B cell (primary cell): Measurements from ENCODE around the gene TDRD15. TPM values are rescaled to one million over a fixed set of nuclear protein-coding genes. Genes with fewer than 3 reads are reported as not detected.

ENCODE experiments used
- ATAC-seq: fragments of 200-7000 bp; cut with Tn5 transposase; one replicate; pipeline ENCODE4 v1.10.0; 2021; ENCODE audit warnings: low read depth, mild to moderate bottlenecking, moderate number of reproducible peaks, moderate library complexity
- CTCF ChIA-PET: fragments of 350-600 bp; sonication (Branson Sonifier 250); formaldehyde crosslinking; loops from one replicate; lab custom pipeline; 2021; ENCODE audit warnings: antibody characterized with exemption, inconsistent platforms; lab: Charles Lee
- POLR2A ChIA-PET: fragments of 350-600 bp; sonication (Branson Sonifier 250); formaldehyde crosslinking; loops from one replicate; lab custom pipeline; 2021; ENCODE audit warnings: antibody characterized with exemption; lab: Charles Lee
- DNase-seq: peaks from one replicate; pipeline ENCODE4 v3.0.0; 2013
- H2AFZ ChIP-seq: 2 replicates; pipeline ENCODE4 v1.6.1; 2012; ENCODE audit warnings: mild to moderate bottlenecking, low read depth, low read length; ENCODE audit not compliant: insufficient read depth, poor library complexity, severe bottlenecking
- H3K27ac ChIP-seq, 2 donors: 1 replicate in 1 of 2; 2 replicates in 1 of 2; pipeline ENCODE4 v1.5.1; 2012 to 2013; ENCODE audit warnings: low read length in 2 of 2, mild to moderate bottlenecking in 2 of 2, moderate library complexity in 1 of 2
- H3K27me3 ChIP-seq, 4 experiments: fragments of 200-600 bp in 1 of 4; sonication (generic) in 1 of 4; replicated peaks in 1 of 4; 1 replicate in 2 of 4; 2 replicates in 2 of 4; pipeline versions ENCODE4 v1.6.1 to v1.7.0; 2013 to 2016; ENCODE audit warnings: low read length in 3 of 4, mild to moderate bottlenecking in 2 of 4, mixed read lengths in 1 of 4, moderate library complexity in 1 of 4; ENCODE audit not compliant: insufficient read depth in 4 of 4, control insufficient read depth in 3 of 4; ENCODE audit errors: control extremely low read depth in 1 of 4
- H3K36me3 ChIP-seq, 2 experiments: replicated peaks in 1 of 2; 1 replicate in 1 of 2; 2 replicates in 1 of 2; pipeline versions ENCODE4 v1.6.1 to v1.7.1; 2013; ENCODE audit warnings: low read length in 1 of 2; ENCODE audit not compliant: insufficient read depth in 2 of 2, control insufficient read depth in 1 of 2; ENCODE audit errors: control extremely low read depth in 1 of 2, extremely low read depth in 1 of 2
- H3K4me1 ChIP-seq, 2 donors: fragments of 200-600 bp in 1 of 2; sonication (generic) in 1 of 2; 1 replicate in 1 of 2; 2 replicates in 1 of 2; pipeline versions ENCODE4 v1.5.1 to v1.6.1; 2013 to 2017; ENCODE audit warnings: low read length in 2 of 2; ENCODE audit not compliant: control insufficient read depth in 2 of 2, insufficient read depth in 2 of 2
- H3K4me2 ChIP-seq: replicated peaks from 2 replicates; pipeline ENCODE3; 2012; ENCODE audit warnings: mild to moderate bottlenecking, low read depth, low read length; ENCODE audit not compliant: poor library complexity, severe bottlenecking
- H3K4me3 ChIP-seq, 5 experiments: fragments of 200-600 bp in 1 of 5; sonication (generic) in 1 of 5; 1 replicate in 3 of 5; 2 replicates in 2 of 5; pipeline versions ENCODE4 v1.5.1 to v1.7.0; 2011 to 2016; ENCODE audit warnings: low read length in 4 of 5, mild to moderate bottlenecking in 4 of 5, low read depth in 2 of 5, control low read depth in 1 of 5, moderate library complexity in 1 of 5; ENCODE audit not compliant: insufficient read depth in 1 of 5; ENCODE audit errors: control extremely low read depth in 1 of 5, extremely low read depth in 1 of 5
- H3K79me2 ChIP-seq: fragments of 200-600 bp; sonication (generic); one replicate; pipeline ENCODE4 v1.6.0; 2016; ENCODE audit warnings: low read length; ENCODE audit not compliant: control insufficient read depth, insufficient read depth
- H3K9ac ChIP-seq: fragments of 200-600 bp; sonication (generic); 2 replicates; pipeline ENCODE4 v1.6.1; 2017; ENCODE audit warnings: mild to moderate bottlenecking, low read length, moderate library complexity
- H3K9me3 ChIP-seq, 3 donors: one replicate each; pipeline versions ENCODE4 v1.6.1 to v1.7.1; 2013; ENCODE audit warnings: low read length in 2 of 3; ENCODE audit not compliant: control insufficient read depth in 2 of 3, insufficient read depth in 1 of 3; ENCODE audit errors: control extremely low read depth in 1 of 3
- H4K20me1 ChIP-seq: 2 replicates; pipeline ENCODE4 v1.6.0; 2012; ENCODE audit warnings: mild to moderate bottlenecking, low read length; ENCODE audit not compliant: insufficient read depth, control insufficient read depth, poor library complexity, severe bottlenecking
- H3K27ac Mint-ChIP-seq: one replicate; pipeline ENCODE4 v1.8.0; 2021; ENCODE audit warnings: mixed read lengths
- H3K27me3 Mint-ChIP-seq: one replicate; pipeline ENCODE4 v1.8.0; 2021; ENCODE audit warnings: mixed read lengths
- H3K4me1 Mint-ChIP-seq: one replicate; pipeline ENCODE4 v1.8.0; 2021; ENCODE audit warnings: mixed read lengths
- H3K4me3 Mint-ChIP-seq: one replicate; pipeline ENCODE4 v1.8.0; 2021; ENCODE audit warnings: mixed read lengths
- H3K9me3 Mint-ChIP-seq: one replicate; pipeline ENCODE4 v1.8.0; 2022; ENCODE audit warnings: mixed read lengths; ENCODE audit not compliant: insufficient read depth
- EZH2 ChIP-seq: IDR thresholded peaks from 2 replicates; pipeline ENCODE4 v1.6.1; 2012; ENCODE audit warnings: borderline replicate concordance, low read depth, mild to moderate bottlenecking, moderate library complexity, low read length; ENCODE audit not compliant: insufficient read depth, poor library complexity, severe bottlenecking
- WGBS: methylation state at CpG from one replicate; pipeline ENCODE4 v1.1.5; 2013; ENCODE audit warnings: missing lambda C conversion rate; ENCODE audit not compliant: insufficient coverage; 5-methylcytosine and 5-hydroxymethylcytosine counted together
- intact Hi-C: fragments of 100-400 bp; cut with micrococcal nuclease; formaldehyde crosslinking; loops from one replicate; pipeline ENCODE4 v1.10.0; 2022
- polyA plus RNA-seq: library from polyadenylated mRNA; depleted of rRNA; stranded (reverse); fragments of >200 nt; gene quantifications from 2 replicates; pipeline ENCODE4 v1.2.3, GENCODE V29; 2012
- total RNA-seq, 2 donors: library from RNA; stranded (reverse); fragments of 120-200 nt in 1 of 2; gene quantifications; 1 replicate in 1 of 2; 2 replicates in 1 of 2; pipeline versions ENCODE4 v1.2.3 to v1.2.4, GENCODE V29; 2013 to 2022
- TF ChIP-seq, protein P1 (sequence below): fragments of 200-600 bp; IDR thresholded peaks from one replicate; pipeline ENCODE4 v1.8.0; 2022; ENCODE audit warnings: antibody characterized with exemption, mild to moderate bottlenecking

The TDRD15 gene
- total and polyA plus RNA-seq, 2 donors (not counting 1 experiment from before 2014, with no cell fraction given), result 0.04 to 1.1 TPM

DNA sequence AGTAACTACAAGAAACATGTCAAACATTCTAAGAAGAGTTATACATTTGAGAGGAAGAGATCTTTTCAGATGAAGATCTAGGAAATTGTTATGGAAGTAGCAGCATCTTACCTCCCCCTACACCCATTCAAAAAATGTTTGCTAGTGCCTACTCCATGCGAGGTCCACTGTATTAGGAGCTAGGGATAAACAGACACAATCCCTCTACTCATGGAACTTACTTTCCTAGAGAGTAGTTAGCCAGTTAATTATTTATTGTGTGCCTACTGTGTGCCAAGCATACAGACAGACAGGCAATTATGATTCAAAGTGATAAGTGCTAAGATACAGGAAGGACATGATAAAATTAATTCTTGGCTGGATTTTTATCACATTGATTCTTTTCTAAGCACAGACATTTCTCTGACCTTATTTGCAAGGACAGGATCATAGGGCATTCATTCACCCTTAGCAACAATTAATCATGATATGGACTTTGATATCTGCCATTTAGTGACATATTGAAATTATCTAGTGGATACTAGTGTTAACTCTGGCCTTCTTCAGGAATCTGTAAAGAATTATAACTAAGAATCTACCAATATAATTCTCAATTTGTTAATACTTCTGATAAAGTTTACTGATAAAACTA lies 19.6 kb upstream of the TDRD15 start:
- no peak overlapping the region for H3K27ac Mint-ChIP-seq
- H3K27me3 Mint-ChIP-seq, result peaks cover 5% of the 10 kb centered on the region
- H3K9me3 ChIP-seq, result peaks cover 0 to 3% (median 0%) of the 10 kb centered on the region in 3 donors
- no peak for DNase-seq
- no peaks in the 10 kb centered on the region for H3K9me3 Mint-ChIP-seq
- H3K36me3 ChIP-seq, result no peaks in the 10 kb centered on the region
- intact Hi-C loops, result no loop called here
- POLR2A ChIA-PET, result no interaction called here
- H3K9ac ChIP-seq, result no peak overlapping the region
- ATAC-seq, result no peak
- no peak overlapping the region for H3K4me3 Mint-ChIP-seq
- CTCF ChIA-PET, result no interaction called here
- H3K4me1 Mint-ChIP-seq, result peaks cover 6% of the 10 kb centered on the region
- no peaks in the 10 kb centered on the region for H3K79me2 ChIP-seq
- TF ChIP-seq EZH2, result no peak
- TF ChIP-seq, protein P1, sequence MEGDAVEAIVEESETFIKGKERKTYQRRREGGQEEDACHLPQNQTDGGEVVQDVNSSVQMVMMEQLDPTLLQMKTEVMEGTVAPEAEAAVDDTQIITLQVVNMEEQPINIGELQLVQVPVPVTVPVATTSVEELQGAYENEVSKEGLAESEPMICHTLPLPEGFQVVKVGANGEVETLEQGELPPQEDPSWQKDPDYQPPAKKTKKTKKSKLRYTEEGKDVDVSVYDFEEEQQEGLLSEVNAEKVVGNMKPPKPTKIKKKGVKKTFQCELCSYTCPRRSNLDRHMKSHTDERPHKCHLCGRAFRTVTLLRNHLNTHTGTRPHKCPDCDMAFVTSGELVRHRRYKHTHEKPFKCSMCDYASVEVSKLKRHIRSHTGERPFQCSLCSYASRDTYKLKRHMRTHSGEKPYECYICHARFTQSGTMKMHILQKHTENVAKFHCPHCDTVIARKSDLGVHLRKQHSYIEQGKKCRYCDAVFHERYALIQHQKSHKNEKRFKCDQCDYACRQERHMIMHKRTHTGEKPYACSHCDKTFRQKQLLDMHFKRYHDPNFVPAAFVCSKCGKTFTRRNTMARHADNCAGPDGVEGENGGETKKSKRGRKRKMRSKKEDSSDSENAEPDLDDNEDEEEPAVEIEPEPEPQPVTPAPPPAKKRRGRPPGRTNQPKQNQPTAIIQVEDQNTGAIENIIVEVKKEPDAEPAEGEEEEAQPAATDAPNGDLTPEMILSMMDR, result no peak
- WGBS, result no CpG with 5 or more reads among the region's 1 CpG
- H2AFZ ChIP-seq, result no peak overlapping the region
- no peak overlapping the region for H3K4me3 ChIP-seq
- H4K20me1 ChIP-seq, result no peaks in the 10 kb centered on the region
- no peak overlapping the region for H3K27ac ChIP-seq
- H3K4me1 ChIP-seq, result no peaks in the 10 kb centered on the region
- H3K27me3 ChIP-seq, result peaks cover 0 to 4% (median 0%) of the 10 kb centered on the region in 4 experiments
- H3K4me2 ChIP-seq, result no peak overlapping the region

DNA sequence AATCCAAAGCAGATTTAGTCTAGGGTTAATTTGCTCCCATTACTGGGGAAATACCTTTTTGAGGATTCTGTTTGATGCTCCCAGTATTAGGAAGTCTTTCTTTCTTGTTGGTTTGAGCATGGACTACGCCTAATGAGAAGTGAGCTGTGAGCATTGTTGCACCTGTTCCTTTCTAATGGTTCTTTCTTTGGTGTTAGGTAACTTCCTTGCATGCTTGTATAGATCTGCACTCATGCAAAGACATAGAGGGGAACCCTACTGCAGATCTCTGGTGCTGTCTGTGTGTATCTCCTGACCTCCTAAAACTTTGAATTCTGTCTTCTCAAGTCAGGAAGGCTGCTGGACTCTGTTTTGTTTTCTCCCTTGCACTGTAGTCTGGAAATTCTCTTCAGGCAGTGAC lies 12.8 kb upstream of the TDRD15 start:
- DNase-seq, result no peak
- intact Hi-C loops, result no loop called here
- H3K9me3 Mint-ChIP-seq, result no peaks in the 10 kb centered on the region
- 70% methylated on average over 1 of the region's 1 CpG for WGBS
- no peak for ATAC-seq
- Histone ChIP-seq H3K9ac (no peak overlapping the region), H3K36me3 (no peaks in the 10 kb centered on the region), H3K9me3 (no peaks in the 10 kb centered on the region), H4K20me1 (no peaks in the 10 kb centered on the region), H2AFZ (no peak overlapping the region), H3K27me3 (no peaks in the 10 kb centered on the region), H3K27ac (no peak overlapping the region), H3K4me3 (no peak overlapping the region), H3K79me2 (no peaks in the 10 kb centered on the region), H3K4me2 (no peak overlapping the region), H3K4me1 (no peaks in the 10 kb centered on the region)
- no peak overlapping the region for H3K4me3 Mint-ChIP-seq
- TF ChIP-seq, protein P1, result no peak
- no peak for TF ChIP-seq EZH2
- ChIA-PET POLR2A (no interaction called here), CTCF (no interaction called here)
- H3K4me1 Mint-ChIP-seq, result peaks cover 4% of the 10 kb centered on the region
- H3K27ac Mint-ChIP-seq, result no peak overlapping the region
- H3K27me3 Mint-ChIP-seq, result peaks cover 7% of the 10 kb centered on the region
